GM13977 (cell line): ENCODE measurements around the gene MAN2C1.
"Not testable (repeated sequence)": the region's sequence is repeated elsewhere in the genome, so short reads cannot be mapped to it uniquely, and the experiment has no call there.

ENCODE experiments used
- DNase-seq: peaks from one replicate; pipeline ENCODE4 v3.0.0; 2012; ENCODE audit warnings: low spot score
- in situ Hi-C: fragments of 300-500 bp; cut with MboI; formaldehyde crosslinking; loops from one replicate; pipeline ENCODE4 v1.12.0; 2022; ENCODE audit warnings: low sequenced_read_pairs, low pct_unique_long_range_greater_than_20kb, mixed read lengths, inconsistent platforms; ENCODE audit not compliant: unreplicated experiment
- TF ChIP-seq, protein P1 (sequence below): IDR thresholded peaks from 2 replicates; pipeline ENCODE4 v1.5.1; 2012; ENCODE audit warnings: mild to moderate bottlenecking, control low read depth; ENCODE audit not compliant: insufficient read depth; ENCODE audit errors: extremely low read depth, missing control alignments

MAN2C1 gene

DNA sequence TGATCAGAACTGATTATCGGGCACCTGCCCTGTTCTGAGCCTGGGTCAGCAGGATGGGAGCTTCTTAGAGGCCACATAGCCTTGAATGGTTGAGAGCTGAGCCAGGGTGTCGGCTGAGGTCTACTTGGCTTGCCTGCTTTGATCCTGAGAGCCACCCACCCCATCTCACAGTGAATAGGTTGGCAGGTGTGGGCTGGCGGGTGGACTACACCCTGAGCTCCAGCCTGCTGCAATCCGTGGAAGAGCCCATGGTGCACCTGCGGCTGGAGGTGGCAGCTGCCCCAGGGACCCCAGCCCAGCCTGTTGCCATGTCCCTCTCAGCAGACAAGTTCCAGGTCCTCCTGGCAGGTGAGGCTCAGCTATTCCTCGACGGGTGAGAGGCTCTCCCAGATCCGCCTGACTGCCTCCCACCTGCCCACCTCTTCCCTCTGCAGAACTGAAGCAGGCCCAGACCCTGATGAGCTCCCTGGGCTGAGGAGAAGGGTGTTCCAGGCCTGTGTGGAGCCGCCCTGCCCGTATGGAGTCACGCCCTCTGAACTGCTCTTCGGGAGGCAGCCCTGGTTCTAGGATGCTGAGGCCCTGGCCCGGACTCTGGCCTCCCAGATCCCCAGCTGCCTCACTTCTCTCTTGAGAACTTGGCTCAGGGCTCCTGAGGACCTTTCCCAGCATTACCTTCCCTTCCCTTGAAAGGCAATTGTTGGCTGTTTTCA lies 28.7 kb downstream of the MAN2C1 start:
- no peak for DNase-seq
- TF ChIP-seq, protein P1, sequence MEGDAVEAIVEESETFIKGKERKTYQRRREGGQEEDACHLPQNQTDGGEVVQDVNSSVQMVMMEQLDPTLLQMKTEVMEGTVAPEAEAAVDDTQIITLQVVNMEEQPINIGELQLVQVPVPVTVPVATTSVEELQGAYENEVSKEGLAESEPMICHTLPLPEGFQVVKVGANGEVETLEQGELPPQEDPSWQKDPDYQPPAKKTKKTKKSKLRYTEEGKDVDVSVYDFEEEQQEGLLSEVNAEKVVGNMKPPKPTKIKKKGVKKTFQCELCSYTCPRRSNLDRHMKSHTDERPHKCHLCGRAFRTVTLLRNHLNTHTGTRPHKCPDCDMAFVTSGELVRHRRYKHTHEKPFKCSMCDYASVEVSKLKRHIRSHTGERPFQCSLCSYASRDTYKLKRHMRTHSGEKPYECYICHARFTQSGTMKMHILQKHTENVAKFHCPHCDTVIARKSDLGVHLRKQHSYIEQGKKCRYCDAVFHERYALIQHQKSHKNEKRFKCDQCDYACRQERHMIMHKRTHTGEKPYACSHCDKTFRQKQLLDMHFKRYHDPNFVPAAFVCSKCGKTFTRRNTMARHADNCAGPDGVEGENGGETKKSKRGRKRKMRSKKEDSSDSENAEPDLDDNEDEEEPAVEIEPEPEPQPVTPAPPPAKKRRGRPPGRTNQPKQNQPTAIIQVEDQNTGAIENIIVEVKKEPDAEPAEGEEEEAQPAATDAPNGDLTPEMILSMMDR = no peak
- in situ Hi-C loops = no loop called here

DNA sequence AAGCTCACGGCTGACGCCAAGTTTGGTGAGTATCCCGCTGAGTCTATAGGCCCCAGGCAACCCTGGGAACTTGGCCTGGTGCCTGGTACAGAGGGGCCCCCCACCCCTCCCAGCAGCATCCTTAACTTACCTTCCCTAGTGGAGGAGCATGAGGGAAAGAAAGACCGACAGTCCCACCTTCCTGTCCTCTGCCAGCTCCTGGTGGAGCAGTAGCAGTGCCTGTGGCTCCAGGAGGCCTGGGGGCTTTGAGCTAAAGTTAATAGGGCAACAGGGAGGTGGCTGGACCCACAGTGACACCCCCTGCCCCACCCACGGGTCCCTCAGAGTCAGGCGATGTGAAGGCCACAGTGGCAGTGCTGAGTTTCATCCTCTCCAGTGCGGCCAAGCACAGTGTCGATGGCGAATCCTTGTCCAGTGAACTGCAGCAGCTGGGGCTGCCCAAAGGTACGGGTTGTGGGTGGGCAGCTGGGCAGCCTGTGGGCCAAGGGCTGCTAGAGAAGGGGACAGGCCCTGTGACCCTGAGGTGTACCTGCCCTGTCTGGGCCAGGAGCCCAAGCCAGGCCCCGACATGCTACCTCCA lies 29.7 kb downstream of the MAN2C1 start:
- in situ Hi-C loops = no loop called here
- TF ChIP-seq, protein P1 = no peak
- no peak for DNase-seq

DNA sequence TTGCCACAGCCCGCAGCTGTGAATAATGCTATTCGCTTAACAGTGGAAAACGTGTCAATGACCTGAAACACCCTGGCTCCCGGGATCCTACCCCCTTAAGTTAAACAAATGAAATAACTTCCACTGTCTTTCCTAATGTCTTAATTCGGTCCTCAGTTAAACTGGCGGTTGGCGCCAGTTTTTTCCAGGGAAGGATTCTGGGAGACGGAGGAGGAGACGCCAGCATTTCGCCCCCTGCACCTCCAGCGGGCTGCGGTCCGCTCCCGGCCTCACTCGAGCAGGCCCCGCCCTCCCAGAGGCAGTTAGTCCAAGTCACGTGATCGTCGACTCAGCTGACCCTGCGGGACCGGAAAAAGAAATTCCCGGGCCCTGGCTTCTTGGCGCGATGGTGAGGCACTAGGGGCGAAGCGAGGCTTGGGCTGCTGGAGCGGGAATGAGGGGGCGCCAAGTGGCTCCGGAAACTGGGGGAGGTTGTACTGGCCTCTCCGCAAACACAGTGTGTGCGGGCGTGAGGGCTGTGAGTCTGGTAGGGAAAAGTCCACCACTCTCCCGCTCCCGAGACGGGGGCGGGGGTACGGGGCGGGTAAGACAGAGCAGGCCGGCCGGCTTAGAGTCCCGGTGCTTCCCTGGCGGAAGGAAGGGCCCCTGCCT lies 32.6 kb downstream of the MAN2C1 start, which contains the start of gene COMMD4:
COMMD4 (plus strand) TSS at position 359 of the 651 bp plus-strand sequence; CDS start at position 386, 27 bp downstream.
- TF ChIP-seq, protein P1 = no peak
- in situ Hi-C loops = no loop called here

DNA sequence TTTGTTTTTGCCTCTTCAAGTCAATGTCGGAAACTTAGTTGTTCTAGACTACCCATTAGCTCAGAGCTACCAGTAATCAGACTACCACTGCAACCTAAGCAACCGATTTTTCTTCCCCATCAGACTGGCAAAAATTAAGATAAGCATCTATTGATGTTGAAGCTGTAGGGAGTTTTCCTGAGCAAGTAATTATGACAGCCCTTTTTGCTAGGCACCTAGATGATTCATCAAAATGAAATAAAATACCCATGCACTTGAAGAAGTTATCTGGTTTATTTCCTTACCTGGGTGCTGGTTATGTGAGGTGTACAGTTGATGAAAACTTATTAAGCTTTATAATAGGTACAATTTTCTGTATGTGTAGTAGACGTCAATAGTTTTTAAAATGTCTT lies 33.1 kb downstream of the MAN2C1 start:
- in situ Hi-C loops = no loop called here

More for the DNA sequence above, 32.6 kb downstream of the MAN2C1 start, which contains the start of gene COMMD4:
- DNase-seq = peak; percentile 65

DNA sequence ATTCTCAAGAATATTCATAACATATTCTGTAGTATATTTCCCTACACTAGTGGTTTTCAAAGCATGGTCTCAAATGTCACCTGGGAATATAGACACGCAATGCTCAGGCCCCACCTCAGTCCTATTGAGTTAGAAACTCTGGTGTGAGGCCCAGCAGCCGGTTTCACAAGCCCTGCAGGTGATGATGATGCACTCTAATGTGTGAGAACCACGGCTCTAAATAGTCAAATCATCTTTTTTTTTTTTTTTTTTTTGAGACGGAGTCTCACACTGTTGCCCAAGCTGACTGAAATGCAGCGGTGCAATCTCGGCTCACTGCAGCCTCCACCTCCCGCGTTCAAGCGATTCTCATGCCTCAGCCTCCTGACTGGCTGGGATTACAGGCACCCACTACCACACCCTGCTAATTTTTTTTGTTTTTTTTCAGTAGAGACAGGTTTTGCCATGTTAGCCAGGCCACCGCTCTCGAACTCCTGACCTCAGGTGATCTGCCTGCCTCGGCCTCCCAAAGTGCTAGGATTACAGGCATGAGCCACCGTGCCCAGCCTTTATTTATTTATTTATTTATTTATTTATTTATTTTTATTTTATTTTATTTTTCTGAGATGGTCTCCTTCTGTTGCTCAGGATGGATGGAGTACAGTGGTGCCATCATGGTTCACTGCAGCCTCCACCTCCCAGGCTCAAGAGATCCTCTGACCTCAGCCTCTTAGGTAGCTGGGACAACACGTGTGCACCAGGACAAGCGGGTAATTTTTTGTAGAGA lies 34.6 kb downstream of the MAN2C1 start:
- in situ Hi-C loops = not testable (repeated sequence)
- peak; percentile 20 for DNase-seq

More for the DNA sequence above, 33.1 kb downstream of the MAN2C1 start:
- TF ChIP-seq, protein P1 = no peak
- no peak for DNase-seq

DNA sequence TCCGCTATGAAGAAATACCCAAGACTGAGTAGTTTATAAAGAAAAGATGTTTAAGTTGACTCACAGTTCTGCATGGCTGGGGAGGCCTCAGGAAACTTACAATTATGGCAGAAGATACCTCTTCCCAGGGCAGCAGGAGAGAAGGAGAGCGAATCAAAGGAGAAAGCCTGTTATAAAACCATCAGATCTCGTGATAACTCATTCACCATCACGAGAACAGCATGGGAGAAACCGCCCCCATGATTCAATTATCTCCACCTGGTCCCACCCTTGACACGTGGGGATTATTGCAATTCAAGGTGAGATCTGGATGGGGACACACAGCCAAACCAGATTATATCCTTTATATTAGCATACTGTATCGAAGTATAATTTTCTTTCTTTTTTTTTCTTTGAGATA lies 36.3 kb downstream of the MAN2C1 start:
- DNase-seq, in situ Hi-C loops: not testable (repeated sequence)

DNA sequence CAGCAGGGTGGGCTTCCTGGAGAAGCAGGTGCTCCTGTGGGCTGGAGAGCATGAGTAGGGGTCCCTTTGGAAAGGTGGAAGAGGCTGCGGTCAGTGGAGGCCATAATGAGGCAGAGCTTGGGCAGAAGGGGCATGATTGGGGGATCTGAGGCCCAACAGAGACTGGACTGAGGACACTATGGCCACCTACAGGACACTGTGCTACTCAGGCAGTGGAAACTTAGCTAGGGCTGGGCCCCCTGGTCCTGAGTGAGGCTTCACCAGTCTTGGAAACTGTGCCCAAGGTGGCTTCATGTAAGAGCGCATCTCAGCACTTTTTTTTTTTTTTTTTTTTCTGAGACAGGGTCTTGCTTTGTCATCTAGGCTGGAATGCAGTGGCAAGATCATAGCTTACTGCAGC lies 38.8 kb downstream of the MAN2C1 start:
- DNase-seq = no peak
- TF ChIP-seq, protein P1 = no peak
- in situ Hi-C loops = no loop called here
